RWPE1 (cell line): ENCODE results near the gene NDUFB6.
A peak's percentile ranks its signal among the peaks of the same experiment; 100 is the strongest.
"Not testable (repeated sequence)": the region's sequence is repeated elsewhere in the genome, so short reads cannot be mapped to it uniquely, and the experiment has no call there.

Experiments used
- CTCF ChIA-PET: fragments of 350-600 bp; sonication (Branson Sonifier 250); formaldehyde crosslinking; extraction: SDS; loops from one replicate; lab custom pipeline; 2021; lab: Yijun Ruan, JAX
- POLR2A ChIA-PET: fragments of 400-600 bp; formaldehyde crosslinking; extraction: SDS; loops from one replicate; lab custom pipeline; 2020; ENCODE audit warnings: antibody characterized with exemption; ENCODE audit not compliant: low non-redundant PET; lab: Yijun Ruan, JAX
- DNase-seq: peaks from one replicate; pipeline ENCODE4 v3.0.0; 2012; ENCODE audit warnings: low spot score
- H3K27ac ChIP-seq: fragments of 450-650 bp; 2 replicates; pipeline ENCODE4 v1.5.1; 2017
- TF ChIP-seq, protein P1 (sequence below): fragments of 450-650 bp; conservative IDR thresholded peaks from 2 replicates; pipeline ENCODE4 v1.5.1; 2017; ENCODE audit warnings: low read depth, mild to moderate bottlenecking

NDUFB6 gene

DNA sequence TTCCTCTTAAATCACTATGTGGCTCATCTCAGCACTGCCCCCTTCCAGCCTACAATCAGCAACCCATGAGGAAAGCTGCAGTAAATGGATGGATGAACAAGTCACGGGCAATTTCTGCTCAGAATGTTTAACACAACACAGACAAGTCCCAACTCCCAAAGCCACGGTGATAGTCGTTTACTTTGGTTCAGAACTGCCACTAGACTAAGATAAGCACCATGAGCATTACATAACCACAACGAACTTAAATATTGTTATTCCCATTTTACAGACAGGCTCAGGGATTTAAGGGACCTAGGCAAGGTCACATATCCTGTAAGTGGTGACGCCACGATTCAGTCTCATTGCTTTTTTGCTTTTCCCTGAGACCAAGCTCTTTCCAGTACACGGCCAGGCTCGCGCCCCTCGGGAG, 22.8 kb downstream of the NDUFB6 start:
- DNase-seq, result peak; percentile 18
- ChIA-PET CTCF (interaction anchor here (0.7 to 2.7 kb wide), 3 partner anchors 14 to 172 kb away, joined by 4 to 9 read pairs (median 9); no protein-coding TSS in a partner anchor), POLR2A (no interaction called here)
- peak overlapping the region; percentile 93 for H3K27ac ChIP-seq
- TF ChIP-seq, protein P1, sequence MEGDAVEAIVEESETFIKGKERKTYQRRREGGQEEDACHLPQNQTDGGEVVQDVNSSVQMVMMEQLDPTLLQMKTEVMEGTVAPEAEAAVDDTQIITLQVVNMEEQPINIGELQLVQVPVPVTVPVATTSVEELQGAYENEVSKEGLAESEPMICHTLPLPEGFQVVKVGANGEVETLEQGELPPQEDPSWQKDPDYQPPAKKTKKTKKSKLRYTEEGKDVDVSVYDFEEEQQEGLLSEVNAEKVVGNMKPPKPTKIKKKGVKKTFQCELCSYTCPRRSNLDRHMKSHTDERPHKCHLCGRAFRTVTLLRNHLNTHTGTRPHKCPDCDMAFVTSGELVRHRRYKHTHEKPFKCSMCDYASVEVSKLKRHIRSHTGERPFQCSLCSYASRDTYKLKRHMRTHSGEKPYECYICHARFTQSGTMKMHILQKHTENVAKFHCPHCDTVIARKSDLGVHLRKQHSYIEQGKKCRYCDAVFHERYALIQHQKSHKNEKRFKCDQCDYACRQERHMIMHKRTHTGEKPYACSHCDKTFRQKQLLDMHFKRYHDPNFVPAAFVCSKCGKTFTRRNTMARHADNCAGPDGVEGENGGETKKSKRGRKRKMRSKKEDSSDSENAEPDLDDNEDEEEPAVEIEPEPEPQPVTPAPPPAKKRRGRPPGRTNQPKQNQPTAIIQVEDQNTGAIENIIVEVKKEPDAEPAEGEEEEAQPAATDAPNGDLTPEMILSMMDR, result no peak

DNA sequence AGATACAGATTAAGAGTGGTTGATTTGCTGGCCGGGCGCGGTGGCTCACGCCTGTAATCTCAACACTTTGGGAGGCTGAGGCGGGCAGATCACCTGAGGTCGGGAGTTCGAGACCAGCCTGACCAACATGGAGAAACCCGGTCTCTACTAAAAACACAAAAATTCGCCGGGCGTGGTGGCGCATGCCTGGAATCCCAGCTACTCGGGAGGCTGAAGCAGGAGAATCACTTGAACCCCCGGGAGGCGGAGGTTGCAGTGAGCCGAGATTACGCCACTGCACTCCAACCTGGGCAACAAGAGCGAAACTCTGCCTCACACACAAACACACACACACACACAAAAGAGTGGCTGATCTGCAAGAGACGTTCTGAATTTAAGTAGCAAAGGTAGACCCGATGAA, 24.7 kb downstream of the NDUFB6 start:
- DNase-seq, POLR2A ChIA-PET, H3K27ac ChIP-seq: not testable (repeated sequence)
- CTCF ChIA-PET, result interaction anchor here (2.7 kb wide), 1 partner anchor 170 kb away, joined by 9 read pairs; no protein-coding TSS in a partner anchor

DNA sequence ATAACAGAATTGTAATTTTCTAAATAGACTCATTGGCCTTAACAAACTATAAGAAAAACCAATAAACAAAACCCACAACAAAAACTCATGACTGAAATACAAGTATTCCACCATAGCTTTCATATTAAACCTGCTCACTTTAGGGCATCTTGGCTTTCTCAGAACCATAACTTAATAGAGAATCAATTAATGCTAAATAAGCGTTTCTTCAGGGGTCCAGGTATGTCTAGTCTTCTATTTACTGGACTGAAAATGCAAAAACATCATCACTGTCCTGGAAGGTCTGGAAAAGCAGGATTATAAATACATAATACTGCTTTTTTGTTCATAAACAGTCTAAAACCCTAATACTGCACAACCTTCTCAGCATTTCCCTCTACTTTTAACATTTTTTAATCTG, 27.1 kb downstream of the NDUFB6 start:
- TF ChIP-seq, protein P1, result no peak
- POLR2A ChIA-PET, result no interaction called here
- no peak overlapping the region for H3K27ac ChIP-seq
- DNase-seq, result no peak
- CTCF ChIA-PET, result interaction anchor here (0.6 to 0.7 kb wide), 2 partner anchors 15 to 479 kb away, joined by 3 read pairs; no protein-coding TSS in a partner anchor

DNA sequence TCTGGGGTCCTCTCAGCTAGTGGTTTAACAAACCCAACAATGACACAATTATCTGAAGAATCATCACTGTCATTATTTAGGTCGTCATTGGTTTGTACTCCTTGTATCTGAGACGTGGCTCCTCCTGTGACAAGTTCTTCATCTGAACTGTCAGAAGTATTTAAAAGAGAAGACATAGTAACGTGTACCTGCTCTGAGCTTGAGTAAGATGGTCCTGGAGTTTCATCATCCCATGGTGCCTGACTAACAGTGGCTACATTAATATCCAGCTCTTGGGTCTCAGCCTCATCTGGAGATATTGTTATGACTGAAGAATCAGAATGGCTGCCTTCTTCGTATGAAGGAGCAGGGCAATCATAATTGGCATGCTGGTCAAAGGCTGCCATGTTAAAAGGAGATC, 29.9 kb downstream of the NDUFB6 start:
- no peak overlapping the region for H3K27ac ChIP-seq
- CTCF ChIA-PET, result no interaction called here
- TF ChIP-seq, protein P1, result no peak
- POLR2A ChIA-PET, result no interaction called here
- DNase-seq, result no peak

DNA sequence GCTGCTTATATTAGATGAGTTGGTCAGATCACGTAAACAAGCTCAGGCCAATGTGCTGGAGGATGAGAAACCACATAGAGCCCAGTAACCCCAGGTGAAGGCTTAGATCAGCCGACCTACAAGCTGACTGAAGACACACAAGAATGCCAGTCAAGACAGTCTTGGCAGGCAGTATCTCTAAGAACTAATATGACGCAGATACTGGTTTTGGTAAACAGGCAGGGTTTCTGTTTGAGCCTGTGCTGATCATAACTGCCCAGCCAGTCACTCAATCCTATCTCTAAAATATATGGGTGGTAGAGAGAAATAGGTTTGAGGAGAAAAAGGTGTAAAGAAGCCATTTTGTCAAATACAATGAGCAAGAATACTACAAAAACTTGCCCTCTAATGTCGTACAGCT, 39.1 kb downstream of the NDUFB6 start:
- ChIA-PET POLR2A (no interaction called here), CTCF (no interaction called here)
- H3K27ac ChIP-seq, result no peak overlapping the region
- TF ChIP-seq, protein P1, result no peak
- no peak for DNase-seq

DNA sequence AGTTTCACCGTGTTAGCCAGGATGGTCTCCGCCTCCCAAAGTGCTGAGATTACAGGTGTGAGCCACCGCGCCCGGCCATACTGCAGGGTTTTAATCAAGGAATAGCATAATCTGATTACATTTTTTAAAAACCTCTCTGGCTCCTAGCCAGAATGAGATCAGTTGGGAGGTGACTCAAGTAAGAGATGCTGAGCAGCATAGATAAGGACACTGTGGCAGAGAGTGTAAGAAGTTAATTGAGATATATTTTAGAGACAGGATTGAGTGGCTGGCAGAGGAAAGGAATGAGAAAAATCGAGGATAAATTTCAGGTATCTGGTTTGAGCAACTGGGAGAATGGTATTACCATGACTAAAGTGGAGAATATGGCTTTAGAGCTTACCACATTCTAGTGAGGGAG, 39.6 kb downstream of the NDUFB6 start:
- TF ChIP-seq, protein P1, result no peak
- POLR2A ChIA-PET, result no interaction called here
- no peak overlapping the region for H3K27ac ChIP-seq
- DNase-seq, result no peak
- CTCF ChIA-PET, result interaction anchor here (0.6 kb wide), 1 partner anchor 139 kb away, joined by 3 read pairs; no protein-coding TSS in a partner anchor

DNA sequence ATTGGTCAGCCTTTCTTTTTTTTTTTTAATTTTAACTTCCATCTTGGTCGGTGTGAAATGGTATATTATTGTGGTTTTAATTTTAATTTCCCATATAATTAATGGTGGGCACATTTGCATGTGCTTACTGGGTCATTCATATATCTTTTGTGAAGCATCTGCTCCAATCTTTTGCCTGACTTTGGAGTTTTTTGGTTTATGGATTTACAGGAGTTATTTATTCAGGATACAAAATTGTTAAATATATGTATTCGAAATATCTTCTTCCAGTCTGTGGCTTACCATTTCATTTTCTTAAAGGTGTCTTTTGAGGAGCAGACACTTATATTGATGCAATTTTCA, 46.3 kb downstream of the NDUFB6 start:
- no peak overlapping the region; the same call in 1 of the 2 replicates for H3K27ac ChIP-seq
- DNase-seq, result no peak
- POLR2A ChIA-PET, result interaction anchor here (0.9 kb wide), 1 partner anchor 142 kb away, joined by 3 read pairs; the partner anchor contains the start of gene ACO1
- CTCF ChIA-PET, result interaction anchor here (0.7 to 2.4 kb wide), 4 partner anchors 46 to 148 kb away, joined by 4 to 11 read pairs (median 6); no protein-coding TSS in a partner anchor
- TF ChIP-seq, protein P1, result peak; percentile 61; the same call in 1 of the 2 replicates
